IMR-90 (cell line): ENCODE results near the gene MAG. TPM values are rescaled to one million over a fixed set of nuclear protein-coding genes. Genes with fewer than 3 reads are reported as not detected.

Source experiments
- ATAC-seq: fragments of 200-7000 bp; cut with Tn5 transposase; 2 replicates; pipeline ENCODE4 v1.9.1; 2020; ENCODE audit warnings: low read depth, mild to moderate bottlenecking, moderate library complexity
- BruUV-seq: library from RNA; stranded (reverse); fragments of 400-500 nt; replicated peaks from 2 replicates; lab custom pipeline; 2021; lab: Mats Ljungman, UMichigan
- CTCF ChIA-PET: fragments of 300-600 bp; formaldehyde crosslinking; extraction: SDS; loops from one replicate; lab custom pipeline; 2021; ENCODE audit warnings: antibody characterized with exemption; lab: Yijun Ruan, JAX
- POLR2A ChIA-PET: fragments of 300-600 bp; sonication (Branson Sonifier 250); formaldehyde crosslinking; loops from one replicate; lab custom pipeline; 2022; ENCODE audit warnings: antibody characterized with exemption; ENCODE audit not compliant: unreplicated experiment; lab: Charles Lee
- DNase-seq: peaks from one replicate; pipeline ENCODE4 v3.0.0; 2013
- H2AFZ ChIP-seq: replicated peaks from 2 replicates; pipeline ENCODE3; 2013; ENCODE audit warnings: low read length, mild to moderate bottlenecking; ENCODE audit not compliant: poor library complexity
- H2AK5ac ChIP-seq: 2 replicates; pipeline ENCODE4 v1.6.1; 2013; ENCODE audit warnings: low read depth, low read length, inconsistent platforms
- H2AK9ac ChIP-seq: replicated peaks from 2 replicates; pipeline ENCODE3; 2013; ENCODE audit warnings: mild to moderate bottlenecking, low read depth, low read length, moderate library complexity; ENCODE audit not compliant: poor library complexity
- H2BK120ac ChIP-seq: 2 replicates; pipeline ENCODE4 v1.6.1; 2013; ENCODE audit warnings: low read depth, low read length, inconsistent platforms
- H2BK15ac ChIP-seq: 3 replicates; pipeline ENCODE4 v1.6.1; 2013; ENCODE audit warnings: low read depth, low read length, inconsistent platforms
- H2BK20ac ChIP-seq: 2 replicates; pipeline ENCODE4 v1.6.1; 2013; ENCODE audit warnings: low read depth, mild to moderate bottlenecking, inconsistent platforms, low read length, moderate library complexity
- H2BK5ac ChIP-seq: 2 replicates; pipeline ENCODE4 v1.6.1; 2013; ENCODE audit warnings: mild to moderate bottlenecking, low read depth, low read length, inconsistent platforms; ENCODE audit not compliant: poor library complexity, severe bottlenecking
- H3K14ac ChIP-seq: replicated peaks from 2 replicates; pipeline ENCODE4 v1.6.1; 2013; ENCODE audit warnings: low read depth, low read length, inconsistent platforms
- H3K18ac ChIP-seq: 2 replicates; pipeline ENCODE4 v1.6.1; 2013; ENCODE audit warnings: low read depth, low read length, control low read depth
- H3K23ac ChIP-seq: 2 replicates; pipeline ENCODE4 v1.6.1; 2013; ENCODE audit warnings: low read depth, low read length, inconsistent platforms
- H3K27ac ChIP-seq: 2 replicates; pipeline ENCODE4 v1.5.1; 2013; ENCODE audit warnings: mild to moderate bottlenecking, control low read depth, low read length; ENCODE audit not compliant: insufficient read depth
- H3K27me3 ChIP-seq: 2 replicates; pipeline ENCODE4 v1.6.1; 2013; ENCODE audit warnings: low read length; ENCODE audit not compliant: control insufficient read depth, insufficient read depth
- H3K36me3 ChIP-seq: 2 replicates; pipeline ENCODE4 v1.6.1; 2013; ENCODE audit warnings: low read length, mixed read lengths; ENCODE audit not compliant: control insufficient read depth, insufficient read depth
- H3K4ac ChIP-seq: 2 replicates; pipeline ENCODE4 v1.6.1; 2013; ENCODE audit warnings: low read depth, low read length, inconsistent platforms
- H3K4me1 ChIP-seq: 2 replicates; pipeline ENCODE4 v1.6.1; 2013; ENCODE audit warnings: low read length, mixed read lengths; ENCODE audit not compliant: control insufficient read depth, insufficient read depth
- H3K4me2 ChIP-seq: 2 replicates; pipeline ENCODE4 v1.6.1; 2013; ENCODE audit warnings: low read depth, mild to moderate bottlenecking, control low read depth, low read length, moderate library complexity
- H3K4me3 ChIP-seq: 2 replicates; pipeline ENCODE4 v1.5.1; 2013; ENCODE audit warnings: low read depth, mild to moderate bottlenecking, control low read depth, low read length, moderate library complexity; ENCODE audit not compliant: insufficient read depth
- H3K56ac ChIP-seq: 2 replicates; pipeline ENCODE4 v1.6.1; 2013; ENCODE audit warnings: low read length, inconsistent platforms; ENCODE audit not compliant: insufficient read depth; ENCODE audit errors: extremely low read depth
- H3K79me1 ChIP-seq, 2 experiments: 2 replicates each; pipeline ENCODE4 v1.6.1; 2013; ENCODE audit warnings: low read length in 2 of 2, inconsistent platforms in 1 of 2, low read depth in 1 of 2
- H3K9ac ChIP-seq: 2 replicates; pipeline ENCODE4 v1.6.1; 2013; ENCODE audit warnings: low read depth, low read length, control low read depth
- H3K9me1 ChIP-seq: 2 replicates; pipeline ENCODE4 v1.6.1; 2013; ENCODE audit warnings: low read length, inconsistent platforms; ENCODE audit not compliant: insufficient read depth
- H3K9me3 ChIP-seq: 2 replicates; pipeline ENCODE4 v1.6.1; 2013; ENCODE audit warnings: low read length; ENCODE audit not compliant: control insufficient read depth, insufficient read depth
- H4K20me1 ChIP-seq: 2 replicates; pipeline ENCODE4 v1.6.1; 2013; ENCODE audit warnings: low read length, inconsistent platforms; ENCODE audit not compliant: insufficient read depth
- H4K5ac ChIP-seq: 2 replicates; pipeline ENCODE4 v1.6.1; 2013; ENCODE audit warnings: mild to moderate bottlenecking, low read depth, low read length, control low read depth
- H4K8ac ChIP-seq, 2 experiments: 2 replicates each; pipeline ENCODE4 v1.6.1; 2013; ENCODE audit warnings: low read depth in 2 of 2, low read length in 2 of 2, control low read depth in 1 of 2, inconsistent platforms in 1 of 2
- H4K91ac ChIP-seq: 2 replicates; pipeline ENCODE4 v1.6.1; 2013; ENCODE audit warnings: low read depth, low read length, inconsistent platforms; ENCODE audit not compliant: insufficient read depth
- CEBPB ChIP-seq: IDR thresholded peaks from 2 replicates; pipeline ENCODE4 v1.6.1; 2012; ENCODE audit warnings: low read depth, low read length, improper control_type of control experiment
- CHD1 ChIP-seq: IDR thresholded peaks from 2 replicates; pipeline ENCODE4 v1.6.1; 2012; ENCODE audit warnings: low read depth, low read length, improper control_type of control experiment
- MAZ ChIP-seq: IDR thresholded peaks from 2 replicates; pipeline ENCODE4 v1.6.1; 2012; ENCODE audit warnings: low read depth, mild to moderate bottlenecking, low read length, improper control_type of control experiment, moderate library complexity, borderline replicate concordance
- MXI1 ChIP-seq: IDR thresholded peaks from 2 replicates; pipeline ENCODE4 v1.6.1; 2012; ENCODE audit warnings: low read depth, mild to moderate bottlenecking, low read length, moderate library complexity, borderline replicate concordance
- NFE2L2 ChIP-seq: fragments of 150-350 bp; IDR thresholded peaks from 2 replicates; pipeline ENCODE4 v1.6.1; 2016; ENCODE audit warnings: low read depth, mild to moderate bottlenecking, low read length
- SMC3 ChIP-seq: fragments of 150-350 bp; IDR thresholded peaks from 2 replicates; pipeline ENCODE4 v1.6.1; 2016; ENCODE audit warnings: low read depth, mild to moderate bottlenecking, antibody characterized with exemption, low read length, moderate library complexity
- WGBS, 2 experiments: methylation state at CpG; one replicate each; pipeline versions ENCODE4 v1.1.5 to v1.1.7; 2013; ENCODE audit warnings: missing lambda C conversion rate in 2 of 2; ENCODE audit not compliant: insufficient read length in 1 of 2; ENCODE audit errors: extremely low coverage in 2 of 2; 5-methylcytosine and 5-hydroxymethylcytosine counted together
- dilution Hi-C: fragments of 300-500 bp; cut with HindIII; formaldehyde crosslinking; loops from one replicate; pipeline ENCODE4 v1.14.3; 2018; ENCODE audit warnings: low sequenced_read_pairs; ENCODE audit not compliant: unreplicated experiment
- in situ Hi-C: fragments of 300-500 bp; cut with MboI; formaldehyde crosslinking; loops from 3 replicates; pipeline ENCODE4 v1.14.3; 2019; ENCODE audit warnings: low sequenced_read_pairs, inconsistent platforms, mixed read lengths
- intact Hi-C: fragments of 100-400 bp; cut with micrococcal nuclease; formaldehyde crosslinking; loops from 2 replicates; pipeline ENCODE4 v1.10.0; 2022
- polyA plus RNA-seq, 3 experiments: library from polyadenylated mRNA; depleted of rRNA; stranded (reverse); fragments of >200 nt; gene quantifications; 2 replicates each; pipeline ENCODE4 v1.2.3, GENCODE V29; 2012; ENCODE audit warnings: low replicate concordance in 1 of 3
- total RNA-seq: library from RNA; depleted of rRNA; stranded (reverse); fragments of >200 nt; gene quantifications from 2 replicates; pipeline ENCODE4 v1.2.3, GENCODE V29; 2012
- TF ChIP-seq, protein P1 (sequence below): conservative IDR thresholded peaks from 2 replicates; pipeline ENCODE4 v1.5.1; 2012; ENCODE audit warnings: mild to moderate bottlenecking, low read depth, low read length, improper control_type of control experiment

MAG gene
- total and polyA plus RNA-seq, 2 of the 4 experiments (the other 2 are of a cell fraction): not detected

DNA sequence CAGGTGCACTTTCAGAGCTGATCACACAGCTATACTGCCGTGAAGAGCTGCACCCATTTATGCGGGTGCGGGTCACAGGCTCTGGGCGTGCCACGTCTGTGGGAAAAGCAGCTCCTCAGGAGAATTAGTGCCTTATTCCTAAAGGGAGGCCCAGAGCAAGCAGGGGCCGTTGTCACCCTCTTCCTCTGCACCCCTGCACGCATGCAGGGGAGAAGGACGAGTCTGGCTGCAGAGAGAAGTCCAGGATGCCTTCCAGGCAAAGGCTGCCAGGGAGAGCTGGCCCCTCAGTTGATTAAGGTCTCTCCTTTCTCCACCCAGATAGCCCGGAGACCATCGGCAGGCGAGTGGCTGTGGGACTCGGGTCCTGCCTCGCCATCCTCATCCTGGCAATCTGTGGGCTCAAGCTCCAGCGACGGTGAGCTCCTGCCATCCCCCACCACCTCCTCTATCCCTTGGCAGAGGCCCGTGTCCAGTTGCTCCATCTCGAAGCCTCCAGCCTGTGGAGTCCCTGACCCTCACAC lies 52.6 kb downstream of the MAG start:
- Histone ChIP-seq H3K4me2 (no peak overlapping the region), H2BK15ac (no peak overlapping the region), H4K20me1 (no peaks in the 10 kb centered on the region), H2BK120ac (no peak overlapping the region), H2BK20ac (no peak overlapping the region), H3K27me3 (peaks cover 11% of the 10 kb centered on the region), H3K18ac (no peak overlapping the region), H3K9ac (no peak overlapping the region), H3K27ac (no peak overlapping the region), H3K9me3 (no peaks in the 10 kb centered on the region), H3K4ac (no peak overlapping the region), H3K9me1 (no peaks in the 10 kb centered on the region), H4K8ac (no peak overlapping the region), H2AK5ac (no peak overlapping the region), H4K91ac (no peak overlapping the region), H3K4me3 (no peak overlapping the region), H3K4me1 (no peaks in the 10 kb centered on the region), H2BK5ac (no peak overlapping the region), H2AK9ac (no peak overlapping the region), H2AFZ (no peak overlapping the region), H3K36me3 (no peaks in the 10 kb centered on the region), H3K23ac (no peak overlapping the region), H4K5ac (no peak overlapping the region), H3K79me1 (no peaks in the 10 kb centered on the region), H3K56ac (no peak overlapping the region), H3K14ac (no peak overlapping the region)
- no TSS peak for BruUV-seq
- dilution Hi-C loops: no loop called here
- intact Hi-C loops: no loop called here
- no peak for ATAC-seq
- ChIA-PET CTCF (no interaction called here), POLR2A (no interaction called here)
- in situ Hi-C loops: loop anchor here (25.0 kb wide), 1 partner anchor 243 kb away; the partner anchor contains the start of gene PMIS2
- DNase-seq: no peak
- TF ChIP-seq SMC3 (no peak), MAZ (no peak), CHD1 (no peak), CEBPB (no peak), NFE2L2 (no peak), MXI1 (no peak)
- TF ChIP-seq, protein P1, sequence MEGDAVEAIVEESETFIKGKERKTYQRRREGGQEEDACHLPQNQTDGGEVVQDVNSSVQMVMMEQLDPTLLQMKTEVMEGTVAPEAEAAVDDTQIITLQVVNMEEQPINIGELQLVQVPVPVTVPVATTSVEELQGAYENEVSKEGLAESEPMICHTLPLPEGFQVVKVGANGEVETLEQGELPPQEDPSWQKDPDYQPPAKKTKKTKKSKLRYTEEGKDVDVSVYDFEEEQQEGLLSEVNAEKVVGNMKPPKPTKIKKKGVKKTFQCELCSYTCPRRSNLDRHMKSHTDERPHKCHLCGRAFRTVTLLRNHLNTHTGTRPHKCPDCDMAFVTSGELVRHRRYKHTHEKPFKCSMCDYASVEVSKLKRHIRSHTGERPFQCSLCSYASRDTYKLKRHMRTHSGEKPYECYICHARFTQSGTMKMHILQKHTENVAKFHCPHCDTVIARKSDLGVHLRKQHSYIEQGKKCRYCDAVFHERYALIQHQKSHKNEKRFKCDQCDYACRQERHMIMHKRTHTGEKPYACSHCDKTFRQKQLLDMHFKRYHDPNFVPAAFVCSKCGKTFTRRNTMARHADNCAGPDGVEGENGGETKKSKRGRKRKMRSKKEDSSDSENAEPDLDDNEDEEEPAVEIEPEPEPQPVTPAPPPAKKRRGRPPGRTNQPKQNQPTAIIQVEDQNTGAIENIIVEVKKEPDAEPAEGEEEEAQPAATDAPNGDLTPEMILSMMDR: no peak
- WGBS, 2 experiments: 100% methylated on average over 4 of the region's 17 CpGs; no CpG with 5 or more reads in 1 of the 2 experiments
